Hepatocyte (in vitro differentiated cells): Measurements from ENCODE around the gene FMO5.
"Not testable (repeated sequence)": the region's sequence is repeated elsewhere in the genome, so short reads cannot be mapped to it uniquely, and the experiment has no call there.

ENCODE experiments used
- EZH2 ChIP-seq: fragments of 200-600 bp; sonication (generic); IDR thresholded peaks from 2 replicates; pipeline ENCODE4 v1.6.1; 2016; ENCODE audit warnings: antibody characterized with exemption, mild to moderate bottlenecking, borderline replicate concordance
- TF ChIP-seq, protein P1 (sequence below): fragments of 200-600 bp; sonication (generic); IDR thresholded peaks from 2 replicates; pipeline ENCODE4 v1.5.1; 2016; ENCODE audit warnings: antibody characterized with exemption, mild to moderate bottlenecking; ENCODE audit not compliant: poor library complexity

DNA sequence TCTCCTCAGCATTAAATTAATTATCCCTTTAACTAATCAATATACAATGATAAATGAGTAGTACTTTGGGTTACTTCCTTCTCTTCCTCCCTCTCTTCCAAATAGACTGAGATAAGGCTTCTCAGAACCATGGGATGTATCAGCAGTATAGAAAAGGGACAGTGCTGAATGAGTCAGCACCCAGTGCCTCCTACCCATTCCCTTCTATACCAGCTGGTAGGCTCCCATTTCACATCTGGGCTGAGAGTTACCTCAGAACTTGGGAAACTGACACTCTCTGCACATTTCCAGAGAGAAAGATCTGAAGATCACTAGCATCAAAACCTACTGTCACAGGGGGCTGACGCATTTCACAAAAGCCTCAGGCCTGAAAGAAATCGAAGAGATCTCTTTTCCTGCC is 68.0 kb downstream of the FMO5 start:
- not testable (repeated sequence) for TF ChIP-seq EZH2
- TF ChIP-seq, protein P1, sequence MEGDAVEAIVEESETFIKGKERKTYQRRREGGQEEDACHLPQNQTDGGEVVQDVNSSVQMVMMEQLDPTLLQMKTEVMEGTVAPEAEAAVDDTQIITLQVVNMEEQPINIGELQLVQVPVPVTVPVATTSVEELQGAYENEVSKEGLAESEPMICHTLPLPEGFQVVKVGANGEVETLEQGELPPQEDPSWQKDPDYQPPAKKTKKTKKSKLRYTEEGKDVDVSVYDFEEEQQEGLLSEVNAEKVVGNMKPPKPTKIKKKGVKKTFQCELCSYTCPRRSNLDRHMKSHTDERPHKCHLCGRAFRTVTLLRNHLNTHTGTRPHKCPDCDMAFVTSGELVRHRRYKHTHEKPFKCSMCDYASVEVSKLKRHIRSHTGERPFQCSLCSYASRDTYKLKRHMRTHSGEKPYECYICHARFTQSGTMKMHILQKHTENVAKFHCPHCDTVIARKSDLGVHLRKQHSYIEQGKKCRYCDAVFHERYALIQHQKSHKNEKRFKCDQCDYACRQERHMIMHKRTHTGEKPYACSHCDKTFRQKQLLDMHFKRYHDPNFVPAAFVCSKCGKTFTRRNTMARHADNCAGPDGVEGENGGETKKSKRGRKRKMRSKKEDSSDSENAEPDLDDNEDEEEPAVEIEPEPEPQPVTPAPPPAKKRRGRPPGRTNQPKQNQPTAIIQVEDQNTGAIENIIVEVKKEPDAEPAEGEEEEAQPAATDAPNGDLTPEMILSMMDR: not testable (repeated sequence)
